Cerebellar cortex (tissue), 1 donor: ENCODE results near the gene ZNF618.

Source experiments
- DNase-seq: peaks from one replicate; pipeline ENCODE4 v3.0.0-alpha.2; 2015; ENCODE audit warnings: low spot score

Gene ZNF618, protein sequence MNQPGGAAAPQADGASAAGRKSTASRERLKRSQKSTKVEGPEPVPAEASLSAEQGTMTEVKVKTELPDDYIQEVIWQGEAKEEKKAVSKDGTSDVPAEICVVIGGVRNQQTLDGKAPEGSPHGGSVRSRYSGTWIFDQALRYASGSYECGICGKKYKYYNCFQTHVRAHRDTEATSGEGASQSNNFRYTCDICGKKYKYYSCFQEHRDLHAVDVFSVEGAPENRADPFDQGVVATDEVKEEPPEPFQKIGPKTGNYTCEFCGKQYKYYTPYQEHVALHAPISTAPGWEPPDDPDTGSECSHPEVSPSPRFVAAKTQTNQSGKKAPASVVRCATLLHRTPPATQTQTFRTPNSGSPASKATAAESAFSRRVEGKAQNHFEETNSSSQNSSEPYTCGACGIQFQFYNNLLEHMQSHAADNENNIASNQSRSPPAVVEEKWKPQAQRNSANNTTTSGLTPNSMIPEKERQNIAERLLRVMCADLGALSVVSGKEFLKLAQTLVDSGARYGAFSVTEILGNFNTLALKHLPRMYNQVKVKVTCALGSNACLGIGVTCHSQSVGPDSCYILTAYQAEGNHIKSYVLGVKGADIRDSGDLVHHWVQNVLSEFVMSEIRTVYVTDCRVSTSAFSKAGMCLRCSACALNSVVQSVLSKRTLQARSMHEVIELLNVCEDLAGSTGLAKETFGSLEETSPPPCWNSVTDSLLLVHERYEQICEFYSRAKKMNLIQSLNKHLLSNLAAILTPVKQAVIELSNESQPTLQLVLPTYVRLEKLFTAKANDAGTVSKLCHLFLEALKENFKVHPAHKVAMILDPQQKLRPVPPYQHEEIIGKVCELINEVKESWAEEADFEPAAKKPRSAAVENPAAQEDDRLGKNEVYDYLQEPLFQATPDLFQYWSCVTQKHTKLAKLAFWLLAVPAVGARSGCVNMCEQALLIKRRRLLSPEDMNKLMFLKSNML

DNA sequence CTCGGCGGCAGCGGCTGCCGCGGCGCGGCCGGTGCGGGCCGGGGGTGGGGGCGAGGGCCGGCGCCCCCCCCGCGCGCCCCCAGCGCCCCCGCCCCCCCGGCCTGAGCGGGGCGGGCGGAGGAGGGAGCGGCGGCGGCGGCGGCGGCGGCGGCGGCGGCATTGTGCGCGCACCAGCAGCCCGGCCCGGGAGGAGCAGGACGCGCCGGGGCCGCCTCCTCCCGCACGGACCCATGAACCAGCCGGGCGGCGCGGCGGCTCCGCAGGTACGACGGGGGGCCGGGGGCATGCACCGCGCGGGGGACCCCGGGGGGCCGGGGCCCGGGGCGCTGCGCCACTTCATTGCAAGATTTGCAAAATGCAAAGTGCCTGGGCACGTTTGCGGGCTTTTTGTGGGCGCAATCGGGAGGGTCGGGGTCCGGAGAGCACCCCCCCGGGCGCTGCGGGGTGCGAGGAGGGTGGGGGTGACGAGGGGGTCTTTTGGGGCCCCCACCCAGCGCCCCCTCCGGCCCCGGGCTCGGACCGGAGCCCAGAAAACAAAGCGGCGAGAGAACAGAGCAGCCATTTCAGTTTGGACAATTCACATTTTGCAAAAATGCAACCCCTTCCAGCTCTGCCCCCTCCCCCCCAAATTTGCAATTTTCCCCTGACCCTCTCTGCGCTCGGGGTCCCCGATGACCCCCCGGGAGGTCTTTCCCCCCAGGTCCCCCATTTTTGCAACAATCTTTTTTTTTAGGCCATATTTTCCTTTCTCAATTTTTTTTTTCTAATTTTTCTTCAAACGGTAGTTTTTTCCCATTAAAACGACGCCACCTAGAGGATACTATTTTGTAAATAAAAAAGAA, at the start of gene ZNF618:
ZNF618 (plus strand) TSS at position 159 of the 842 bp plus-strand sequence; CDS start at position 231, 72 bp downstream.
- DNase-seq, result peak; percentile 28

DNA sequence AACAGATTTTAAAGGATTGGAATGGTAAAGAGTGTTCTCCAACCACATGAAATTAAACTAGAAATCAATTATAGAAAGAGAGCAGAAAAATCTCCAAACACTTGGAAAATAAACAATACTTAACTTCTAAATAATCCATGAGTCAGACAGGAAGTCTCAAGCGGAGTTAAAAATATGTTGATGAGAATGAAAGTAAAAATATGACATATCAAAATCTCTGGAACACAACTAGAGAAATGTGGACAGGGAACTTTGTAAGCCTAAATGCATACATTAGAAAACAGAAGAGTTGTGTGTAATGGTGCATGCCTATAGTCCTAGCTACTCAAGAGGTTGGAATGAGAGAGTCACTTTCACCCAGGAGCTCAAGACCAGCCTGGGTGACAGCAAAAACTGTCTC, 47.9 kb upstream of the ZNF618 start:
- DNase-seq, result no peak

DNA sequence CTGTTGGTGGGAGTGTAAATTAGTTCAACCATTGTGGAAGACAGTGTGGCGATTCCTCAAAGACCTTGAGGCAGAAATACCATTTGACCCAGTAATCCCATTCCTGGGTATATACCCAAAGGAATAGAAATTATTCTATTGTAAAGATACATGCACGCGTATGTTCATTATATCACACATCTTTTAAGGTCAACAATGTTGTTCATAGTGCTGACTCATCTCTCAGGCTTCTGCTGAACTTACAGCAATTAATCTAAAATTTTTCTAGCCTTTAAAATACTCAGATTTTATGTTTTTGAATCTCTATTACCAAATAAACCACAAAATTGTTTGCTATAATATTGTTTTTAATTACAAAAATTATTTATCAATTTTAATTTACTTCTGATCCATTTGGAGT, 38.8 kb upstream of the ZNF618 start:
- no peak for DNase-seq

DNA sequence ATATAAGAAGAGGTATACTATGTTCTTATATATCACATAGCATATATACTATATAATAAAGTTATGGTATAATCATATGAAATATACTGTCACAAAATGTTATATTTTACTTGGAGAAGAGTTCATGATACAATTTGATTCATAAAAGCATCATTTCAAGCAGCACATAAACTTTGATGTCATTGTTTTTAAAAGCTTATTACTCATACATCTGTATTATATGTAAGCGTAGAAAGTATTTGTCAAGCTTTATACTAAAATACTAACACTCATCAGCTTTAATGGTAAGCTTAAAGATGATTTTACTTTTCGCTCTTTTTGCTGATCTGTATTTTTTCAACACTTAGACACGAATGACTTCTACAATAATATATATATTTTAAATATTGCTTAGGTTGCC, 34.0 kb upstream of the ZNF618 start:
- no peak for DNase-seq

DNA sequence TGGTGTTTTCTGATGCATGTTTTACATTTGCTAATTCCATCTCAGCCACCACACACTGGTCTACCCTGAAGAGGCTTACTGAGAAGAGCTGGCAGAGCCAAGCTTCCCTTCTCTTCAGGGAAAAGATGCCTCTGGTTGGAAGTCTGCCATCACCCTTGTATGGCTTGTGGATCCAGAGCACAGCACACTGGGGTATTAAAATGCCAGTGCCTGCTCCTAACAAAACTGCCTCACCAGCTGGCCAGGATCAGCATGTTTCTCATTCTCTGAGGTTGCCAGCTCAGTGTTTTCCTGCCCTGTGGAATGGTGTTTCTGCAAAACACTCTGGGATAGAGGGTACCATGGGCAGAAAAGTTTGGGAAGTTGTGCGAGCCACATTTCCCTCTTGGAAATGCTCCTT, 31.6 kb upstream of the ZNF618 start:
- peak; percentile 5 for DNase-seq

DNA sequence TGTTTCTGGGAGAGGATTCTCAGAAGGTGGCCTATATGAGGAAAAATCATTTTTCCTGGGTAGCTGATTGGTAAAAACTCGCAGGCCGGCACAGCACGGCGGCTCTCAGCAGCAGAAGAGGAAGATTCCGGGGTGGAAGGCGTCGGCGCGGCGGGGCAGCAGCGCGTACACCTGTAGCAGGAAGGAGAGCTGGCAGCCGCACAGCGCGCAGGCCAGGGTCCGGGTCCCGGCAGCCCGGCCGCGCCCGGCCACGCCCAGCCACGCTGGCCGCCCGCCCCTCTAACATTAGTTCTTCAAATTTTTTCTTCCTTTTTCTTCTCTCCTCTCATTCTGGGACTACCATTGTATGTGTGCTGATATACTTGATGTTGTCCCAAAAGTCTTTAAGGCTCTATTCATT, 24.8 kb upstream of the ZNF618 start:
- DNase-seq, result no peak

DNA sequence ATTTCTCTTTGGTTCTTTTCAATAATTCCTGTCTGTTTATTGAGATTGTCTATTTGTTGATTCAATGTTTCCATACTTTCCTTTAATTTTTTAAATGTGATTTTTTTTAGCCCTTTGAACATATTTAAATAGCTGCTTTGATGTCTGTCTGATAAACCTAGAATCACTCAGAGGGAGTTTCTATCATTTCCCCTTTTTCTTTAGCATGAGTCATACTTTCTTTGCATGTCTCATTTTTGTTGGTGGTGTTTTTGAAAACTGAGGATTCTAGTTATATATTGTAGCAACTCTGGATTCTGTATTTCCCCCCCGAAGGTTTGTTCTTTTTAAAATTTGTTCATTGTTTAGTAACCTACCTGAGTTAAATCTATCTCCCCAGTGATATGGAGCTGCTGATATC, 24.2 kb upstream of the ZNF618 start:
- no peak for DNase-seq

DNA sequence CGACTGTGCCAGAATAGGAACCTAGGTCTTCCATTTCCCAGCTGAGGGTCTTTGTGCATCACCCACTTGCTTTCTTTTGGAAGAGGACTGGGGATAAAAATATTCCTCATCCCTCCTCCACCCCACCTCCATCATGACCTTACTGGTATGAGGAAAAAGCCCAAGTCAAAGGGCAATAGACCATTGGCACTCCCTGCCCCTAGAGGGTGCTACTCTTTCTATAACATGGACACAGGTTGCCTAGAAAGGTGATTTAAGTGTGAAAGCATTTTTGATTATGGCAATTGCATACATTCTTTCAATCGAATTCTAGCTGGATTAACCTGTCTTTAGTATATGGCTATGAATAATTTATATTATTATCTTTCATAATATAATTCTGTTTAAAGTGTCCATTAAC, 22.8 kb upstream of the ZNF618 start:
- DNase-seq, result no peak

DNA sequence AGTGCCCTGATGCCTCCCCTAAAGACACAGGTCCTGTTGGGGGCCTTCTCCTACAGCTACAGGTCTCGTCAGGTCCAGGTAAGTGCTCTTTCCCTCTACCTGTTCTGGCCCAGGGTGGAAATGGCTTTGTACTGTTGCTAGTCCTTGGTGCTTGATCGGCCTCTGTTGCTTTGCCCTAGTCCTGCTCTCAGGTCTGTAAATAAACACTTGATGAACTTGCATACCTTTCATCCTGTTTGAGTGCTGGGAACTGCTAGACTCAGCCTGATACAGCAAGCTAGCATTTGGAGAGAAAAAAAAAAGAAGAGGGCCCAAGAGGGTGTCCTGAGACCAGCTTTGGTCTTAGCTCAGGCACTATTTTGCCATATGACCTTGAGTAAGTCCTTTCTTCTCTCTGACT, 21.8 kb upstream of the ZNF618 start:
- no peak for DNase-seq

DNA sequence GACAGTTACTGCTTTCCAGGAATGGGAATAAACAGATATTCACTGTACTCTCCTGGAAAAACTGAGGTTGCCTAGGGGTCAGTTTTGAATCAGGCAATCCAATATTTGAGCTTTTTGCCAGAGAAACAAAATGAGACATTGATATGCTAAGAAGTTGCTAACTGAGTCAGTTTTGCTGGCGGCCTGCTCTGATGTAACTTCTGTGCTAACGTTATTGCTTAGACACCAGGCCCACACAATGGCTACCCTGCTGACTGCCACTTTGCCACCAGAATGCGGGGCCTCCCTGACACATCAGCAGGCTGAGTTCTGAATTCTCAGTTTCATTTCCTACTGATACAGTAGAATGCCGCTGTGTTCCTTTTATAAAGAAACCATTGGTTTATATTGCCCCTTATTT, 18.2 kb upstream of the ZNF618 start:
- DNase-seq, result no peak

DNA sequence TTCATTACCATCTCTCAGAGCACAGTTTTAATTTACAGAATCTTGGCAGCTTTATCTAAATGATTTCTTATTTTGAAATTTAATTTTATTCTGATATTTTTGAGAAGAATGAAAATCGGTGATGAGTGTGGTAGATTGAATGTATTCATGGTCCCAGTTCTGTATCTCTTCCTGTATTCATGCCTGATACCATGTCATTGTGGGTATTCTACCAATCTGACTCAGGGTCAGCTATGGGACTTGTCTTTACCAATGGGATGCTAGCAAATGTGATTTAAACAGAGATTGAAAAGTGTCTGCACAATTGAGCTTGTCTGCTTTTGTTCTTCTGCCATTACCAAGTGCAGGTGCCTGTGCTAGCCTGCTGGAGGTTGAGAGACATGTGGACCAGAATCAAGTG, 17.8 kb upstream of the ZNF618 start:
- DNase-seq, result no peak

DNA sequence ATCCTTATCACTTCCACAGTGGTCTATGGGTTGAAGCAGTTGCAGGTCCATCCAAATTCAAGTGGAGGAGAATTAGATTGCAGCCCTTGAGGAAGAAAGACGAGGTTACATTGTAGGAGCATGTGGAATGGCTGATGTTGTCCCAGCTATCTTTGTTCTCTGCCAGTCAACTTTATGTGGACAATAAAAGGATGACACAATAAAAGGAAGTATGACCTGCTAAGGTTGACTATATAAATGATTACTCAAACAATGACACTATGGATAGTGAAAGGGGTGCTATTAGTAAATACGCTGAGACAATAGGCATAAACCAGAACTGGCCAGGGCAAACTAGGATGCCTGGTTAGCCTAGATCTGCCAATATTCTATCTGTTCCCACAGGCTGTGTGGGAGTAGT, 12.8 kb upstream of the ZNF618 start:
- no peak for DNase-seq

DNA sequence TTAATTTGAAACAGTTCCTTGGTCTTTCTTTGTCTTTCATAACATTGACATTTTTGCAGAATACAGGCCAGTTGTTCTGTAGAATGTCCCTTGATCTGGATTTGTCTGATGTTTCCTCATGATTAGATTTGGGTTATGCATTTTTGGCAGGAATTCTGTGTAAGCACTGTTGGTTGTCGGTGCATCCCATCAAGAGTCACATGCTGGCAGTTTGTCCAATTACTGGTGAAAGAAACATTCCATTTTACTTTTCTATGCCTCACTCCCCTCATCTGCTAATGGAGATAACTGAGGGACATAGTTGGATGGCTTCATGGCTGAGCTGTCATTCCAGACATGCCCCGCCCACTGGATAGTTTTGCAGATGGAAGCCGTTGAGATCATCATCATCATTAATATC, 7.6 kb upstream of the ZNF618 start:
- DNase-seq, result no peak

DNA sequence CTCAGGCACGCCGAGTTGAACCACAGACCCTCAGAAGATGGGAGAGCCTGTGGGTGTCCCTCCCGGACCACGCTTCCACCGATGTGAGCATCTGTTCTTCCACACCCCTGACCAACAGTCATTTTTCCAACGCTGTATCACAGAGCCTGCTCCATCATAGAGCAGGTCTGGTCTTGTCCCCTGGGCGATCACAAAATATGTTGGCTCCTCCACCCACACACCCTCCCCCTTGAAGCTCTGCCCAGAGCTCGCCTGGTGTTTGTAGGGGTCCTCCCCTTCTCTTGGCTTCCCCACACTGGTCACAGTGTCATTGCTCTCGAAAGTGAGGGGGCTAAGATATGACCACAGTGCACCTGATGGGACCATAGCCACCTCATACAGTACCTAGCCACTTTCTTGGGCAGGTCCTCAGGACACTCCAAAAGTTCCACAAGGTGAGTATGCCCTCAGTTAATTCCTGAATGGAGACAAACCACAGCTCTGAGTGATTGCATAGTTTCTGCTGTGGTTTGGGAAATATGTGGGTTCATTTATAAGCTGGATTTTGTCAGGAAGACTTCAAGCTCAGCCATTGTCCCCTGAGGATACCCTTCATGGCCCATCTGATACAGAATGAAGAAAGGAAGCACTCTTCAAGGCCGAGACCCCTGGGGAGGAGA, 3.5 kb upstream of the ZNF618 start:
- DNase-seq, result no peak

DNA sequence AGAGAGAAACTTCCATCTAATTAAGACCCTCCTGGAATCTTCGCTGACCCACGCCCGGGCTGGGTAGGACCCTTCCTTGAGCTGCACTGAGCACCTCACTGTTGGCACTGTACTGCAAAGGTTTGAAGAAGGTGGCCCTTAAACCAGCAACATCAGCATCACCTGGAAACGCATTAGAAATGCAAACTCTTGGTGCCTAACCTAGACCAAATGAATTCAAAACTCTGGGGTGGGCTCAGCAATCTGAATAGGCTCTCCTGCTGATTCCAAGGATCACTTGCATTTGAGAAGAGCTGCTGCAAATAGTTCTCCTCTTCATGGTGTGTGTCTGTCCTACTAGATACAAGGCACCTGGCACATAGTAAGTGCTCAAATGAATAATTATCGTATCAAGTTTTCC, 2.7 kb upstream of the ZNF618 start:
- no peak for DNase-seq

DNA sequence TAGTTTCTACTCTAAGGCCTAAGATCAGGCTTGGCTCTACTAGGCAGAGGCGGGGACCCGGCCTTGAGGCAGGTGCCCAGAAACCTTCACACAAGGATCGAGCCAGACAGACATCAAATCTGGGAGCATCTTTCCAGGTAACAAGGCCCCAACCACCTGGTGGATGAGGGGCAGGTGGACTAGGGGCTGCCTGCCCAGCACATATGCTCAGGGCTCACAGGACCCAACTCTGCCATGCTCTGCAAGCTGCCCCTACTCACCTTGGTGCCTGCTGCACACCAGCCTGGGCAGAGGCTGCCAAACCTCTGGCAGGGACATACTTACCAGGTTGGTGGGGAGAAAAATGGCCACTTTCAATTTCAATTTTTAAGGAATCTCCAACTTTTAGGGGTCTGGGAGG, 2.2 kb upstream of the ZNF618 start:
- DNase-seq, result no peak

DNA sequence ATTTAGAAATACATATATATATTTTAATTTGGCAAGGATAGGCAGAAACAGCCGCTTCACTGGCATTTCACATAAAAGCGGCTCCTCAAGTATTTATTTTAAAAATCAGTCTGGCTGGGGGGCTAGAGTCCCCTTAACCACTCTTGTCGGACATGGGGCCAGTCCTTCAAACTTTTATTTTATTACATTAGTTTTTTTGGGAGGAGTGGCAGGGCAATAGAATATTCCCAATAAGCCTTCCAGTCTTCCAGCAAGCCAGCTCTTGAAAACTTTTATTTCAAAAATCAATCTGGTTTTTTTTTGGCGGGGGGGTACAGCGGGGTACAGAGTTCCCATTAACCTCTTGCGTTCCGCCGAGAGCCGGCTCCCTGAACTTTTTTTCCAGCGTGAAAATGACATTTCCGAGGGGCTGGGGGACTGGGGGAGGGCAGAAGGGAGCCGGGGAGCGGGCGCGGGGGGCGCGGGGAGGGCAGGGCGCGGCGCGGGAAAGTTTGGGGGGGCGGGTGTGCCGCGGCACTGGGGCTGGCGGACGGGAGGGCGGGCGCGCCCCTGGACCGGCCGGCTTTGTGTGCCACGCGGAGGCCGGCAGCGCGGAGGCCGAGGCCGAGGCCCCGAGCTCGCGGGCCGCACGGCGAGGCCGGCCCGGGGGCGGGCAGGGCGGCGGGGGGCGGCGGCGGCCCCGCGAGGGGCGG, 504 bp upstream of the ZNF618 start:
- no peak for DNase-seq

DNA sequence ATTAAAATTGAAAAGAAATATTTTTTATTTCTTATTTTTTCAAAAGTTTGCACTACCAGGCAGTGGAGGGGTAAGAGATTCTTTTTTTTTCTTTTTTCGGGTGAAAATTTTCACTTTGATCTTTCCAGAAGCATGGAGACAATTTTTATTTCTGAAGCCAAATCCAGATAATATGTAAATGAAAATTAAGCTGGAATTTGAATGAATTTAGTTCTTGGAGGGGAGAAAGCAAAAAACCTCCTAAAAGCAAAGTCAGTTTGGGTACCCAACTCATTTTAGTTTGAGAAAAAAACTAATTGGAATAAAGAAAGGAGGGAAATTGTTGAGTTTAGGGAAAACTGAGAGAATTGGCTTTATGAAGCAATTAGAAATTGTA, 872 bp downstream of the ZNF618 start:
- DNase-seq, result no peak

DNA sequence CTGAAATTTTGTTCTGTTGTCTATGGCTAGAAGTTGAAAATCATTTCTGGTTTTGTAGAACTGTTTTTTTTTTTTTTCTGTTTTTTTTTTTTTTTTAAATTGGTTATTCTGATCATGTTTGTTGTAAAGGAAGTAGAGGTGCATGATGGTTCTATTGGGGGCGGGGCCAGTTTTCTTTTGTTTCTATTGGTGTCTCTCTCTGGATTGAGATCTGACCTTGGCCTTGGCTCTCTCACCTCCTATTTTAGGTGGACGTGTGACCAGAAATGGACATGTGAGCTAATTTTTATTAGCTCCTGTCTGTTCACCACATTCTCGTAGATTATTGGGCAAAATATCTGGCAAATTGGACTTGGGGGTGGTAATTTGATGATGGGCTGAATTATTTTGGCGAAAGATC, 3.2 kb downstream of the ZNF618 start:
- no peak for DNase-seq

DNA sequence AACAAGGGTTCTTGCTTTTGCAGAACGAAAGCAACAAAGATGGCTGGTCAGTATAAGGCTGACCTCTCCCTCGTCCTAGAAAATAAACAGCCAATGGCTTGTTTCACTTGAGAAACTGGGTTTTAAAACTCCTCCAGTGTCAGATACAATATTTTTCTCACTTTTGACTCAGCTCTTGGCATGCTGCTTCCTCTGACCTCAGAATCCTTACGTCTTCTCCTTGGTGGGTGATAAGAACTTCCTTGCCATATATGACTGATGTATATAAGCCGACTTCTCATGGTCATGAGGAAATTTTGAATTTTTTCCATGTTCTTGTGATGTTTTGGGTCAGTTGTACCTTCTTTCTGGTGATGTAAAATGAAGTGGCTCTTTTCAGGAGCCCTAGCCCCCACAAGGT, 3.8 kb downstream of the ZNF618 start:
- no peak for DNase-seq

DNA sequence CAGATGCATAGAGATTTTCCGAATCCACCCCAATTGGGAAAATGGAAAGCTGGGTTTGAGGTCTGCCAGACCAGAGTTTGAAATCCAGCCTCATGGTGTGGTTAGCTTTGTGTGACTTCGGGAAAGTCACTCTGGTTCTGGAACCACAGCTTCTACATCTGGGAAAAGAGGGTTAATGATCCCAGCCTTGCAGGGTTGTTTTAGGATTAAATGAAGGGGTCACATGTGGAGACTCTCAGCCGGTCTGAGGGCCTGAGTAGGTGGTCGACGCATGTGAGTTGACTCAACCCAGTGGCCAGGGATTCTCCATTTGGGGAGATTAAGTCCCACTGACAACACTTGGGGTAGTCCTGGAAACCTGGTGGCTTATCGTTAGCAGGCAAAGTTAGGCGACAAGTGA, 6.1 kb downstream of the ZNF618 start:
- DNase-seq, result no peak
